SU-DHL-6 (cell line): ENCODE measurements around the gene GARS1.

Experiments used
- EZH2phosphoT487 ChIP-seq: fragments of 200-600 bp; sonication (generic), shearing (Covaris generic); conservative IDR thresholded peaks from 2 replicates; pipeline ENCODE4 v1.6.1; 2018; ENCODE audit warnings: mild to moderate bottlenecking, antibody characterized with exemption, low read length, moderate library complexity, mixed read lengths
- TF ChIP-seq, protein P1 (sequence below): fragments of 200-600 bp; sonication (generic); IDR thresholded peaks from one replicate; pipeline ENCODE4 v1.5.1; 2017; ENCODE audit warnings: antibody characterized with exemption, mild to moderate bottlenecking, low read length, moderate library complexity; ENCODE audit not compliant: insufficient read depth, poor library complexity, severe bottlenecking

DNA sequence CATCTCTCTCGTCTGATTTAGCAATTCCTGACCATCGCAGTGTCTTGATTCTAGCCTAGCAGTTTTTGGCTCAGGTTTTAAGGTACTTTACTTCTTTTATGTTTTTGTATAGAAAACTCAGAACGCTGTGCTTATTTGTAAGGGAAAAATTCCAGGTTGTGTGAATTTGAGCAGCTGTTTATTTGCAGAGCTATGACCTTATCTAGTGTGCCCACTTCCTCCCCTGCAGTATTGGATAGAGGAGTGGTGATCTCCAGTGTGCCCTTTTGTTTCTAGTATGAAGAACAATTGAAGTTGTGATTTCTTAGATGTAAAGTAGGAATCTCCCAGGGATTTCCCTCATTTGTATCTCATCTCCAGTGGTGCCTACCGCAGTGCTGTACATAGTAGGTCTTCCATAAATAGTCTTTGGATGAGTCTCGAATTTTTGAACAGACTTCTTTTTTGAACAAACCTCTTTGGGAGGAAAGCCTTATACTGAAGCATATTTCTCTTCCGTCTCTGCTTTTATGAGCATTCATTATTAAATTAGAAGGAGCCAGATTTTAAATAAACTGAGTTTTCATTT is 40.0 kb downstream of the GARS1 start:
- no peak for TF ChIP-seq EZH2phosphoT487
- TF ChIP-seq, protein P1, sequence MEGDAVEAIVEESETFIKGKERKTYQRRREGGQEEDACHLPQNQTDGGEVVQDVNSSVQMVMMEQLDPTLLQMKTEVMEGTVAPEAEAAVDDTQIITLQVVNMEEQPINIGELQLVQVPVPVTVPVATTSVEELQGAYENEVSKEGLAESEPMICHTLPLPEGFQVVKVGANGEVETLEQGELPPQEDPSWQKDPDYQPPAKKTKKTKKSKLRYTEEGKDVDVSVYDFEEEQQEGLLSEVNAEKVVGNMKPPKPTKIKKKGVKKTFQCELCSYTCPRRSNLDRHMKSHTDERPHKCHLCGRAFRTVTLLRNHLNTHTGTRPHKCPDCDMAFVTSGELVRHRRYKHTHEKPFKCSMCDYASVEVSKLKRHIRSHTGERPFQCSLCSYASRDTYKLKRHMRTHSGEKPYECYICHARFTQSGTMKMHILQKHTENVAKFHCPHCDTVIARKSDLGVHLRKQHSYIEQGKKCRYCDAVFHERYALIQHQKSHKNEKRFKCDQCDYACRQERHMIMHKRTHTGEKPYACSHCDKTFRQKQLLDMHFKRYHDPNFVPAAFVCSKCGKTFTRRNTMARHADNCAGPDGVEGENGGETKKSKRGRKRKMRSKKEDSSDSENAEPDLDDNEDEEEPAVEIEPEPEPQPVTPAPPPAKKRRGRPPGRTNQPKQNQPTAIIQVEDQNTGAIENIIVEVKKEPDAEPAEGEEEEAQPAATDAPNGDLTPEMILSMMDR, result no peak
